ENCODE data around the gene SUGCT. TPM values are rescaled to one million over a fixed set of nuclear protein-coding genes. Genes with fewer than 3 reads are reported as not detected.

Gene SUGCT
- polyA plus RNA-seq, 1 of the 3 experiments (the other 2 are of a cell fraction), result 53.7 TPM

GRCh38 chr7:40402661-40403060, 267.9 kb downstream of the SUGCT start:
- POLR2A ChIA-PET, result no interaction called here
- no peaks in the 10 kb centered on the region for H3K4me1 ChIP-seq (ENCODE audit: control insufficient read depth in 1 of 2, insufficient read depth in 2 of 2, low read depth in 1 of 2, low read length in 1 of 2)
- 66% methylated on average over 5 of the region's 5 CpGs for WGBS (ENCODE audit: low lambda C conversion rate)
- no peaks in the 10 kb centered on the region for H3K9me2 ChIP-seq
- H3K4me2 ChIP-seq, result no peak overlapping the region
- no peaks in the 10 kb centered on the region for H3F3A ChIP-seq (replicated peaks; ENCODE audit: insufficient read depth)
- CTCF ChIA-PET, result no interaction called here
- H3K27me3 ChIP-seq (ENCODE audit: insufficient read depth), result no peaks in the 10 kb centered on the region
- no peak for DNase-seq
- H3K36me3 ChIP-seq (replicated peaks in 1 of 2; ENCODE audit: control insufficient read depth in 1 of 2, insufficient read depth in 2 of 2, low read length in 1 of 2), result no peaks in the 10 kb centered on the region
- no peak overlapping the region for H2AFZ ChIP-seq (ENCODE audit: low read depth)
- TF ChIP-seq FOXM1 (IDR thresholded peaks at IDR 0.05; ENCODE audit: low read depth), result no peak
- no peak for TF ChIP-seq NFIC (IDR thresholded peaks at IDR 0.05; ENCODE audit: borderline replicate concordance)
- TF ChIP-seq ELF1 (IDR thresholded peaks at IDR 0.05), result no peak
- no peak for TF ChIP-seq IRF3 (IDR thresholded peaks at IDR 0.05; ENCODE audit: low read depth, low read length)
- no peak for TF ChIP-seq ZBTB33 (IDR thresholded peaks at IDR 0.05; ENCODE audit: borderline replicate concordance, low read depth)
- no peak for TF ChIP-seq GATA2 (CRISPR knock-in tag; IDR thresholded peaks at IDR 0.05)
- TF ChIP-seq EZH2phosphoT487 (IDR thresholded peaks at IDR 0.05; ENCODE audit: borderline replicate concordance, low read depth), result no peak
- no peak for TF ChIP-seq GABPA (IDR thresholded peaks at IDR 0.05; ENCODE audit: low read depth)
- no peak overlapping the region for H3K9ac ChIP-seq
- no peaks in the 10 kb centered on the region for H4K20me1 ChIP-seq (ENCODE audit: insufficient read depth)
- no peak overlapping the region for H3K27ac ChIP-seq (ENCODE audit: low read depth in 2 of 2, low read length in 1 of 2)
- 0 out of 2 replicates have a peak, but pooled peaks cover 4% of the 10 kb centered on the region for H3K9me3 ChIP-seq
- no peak overlapping the region for H3K4me3 ChIP-seq (ENCODE audit: low read depth in 2 of 2, low read length in 1 of 2)
- H3K79me2 ChIP-seq (ENCODE audit: insufficient read depth), result no peaks in the 10 kb centered on the region

GRCh38 chr7:40403703-40404476, 269.1 kb downstream of the SUGCT start:
- Histone ChIP-seq H2AFZ (ENCODE audit: low read depth) (no peak overlapping the region), H3K79me2 (ENCODE audit: insufficient read depth) (no peaks in the 10 kb centered on the region), H3K4me2 (no peak overlapping the region), H3K27me3 (ENCODE audit: insufficient read depth) (no peaks in the 10 kb centered on the region), H3F3A (replicated peaks; ENCODE audit: insufficient read depth) (no peaks in the 10 kb centered on the region), H3K9me2 (no peaks in the 10 kb centered on the region), H3K36me3 (replicated peaks in 1 of 2; ENCODE audit: control insufficient read depth in 1 of 2, insufficient read depth in 2 of 2, low read length in 1 of 2) (no peaks in the 10 kb centered on the region), H3K9me3 (0 out of 2 replicates have a peak, but pooled peaks cover 4% of the 10 kb centered on the region), H3K4me1 (ENCODE audit: control insufficient read depth in 1 of 2, insufficient read depth in 2 of 2, low read depth in 1 of 2, low read length in 1 of 2) (no peaks in the 10 kb centered on the region), H3K27ac (ENCODE audit: low read depth in 2 of 2, low read length in 1 of 2) (no peak overlapping the region), H4K20me1 (ENCODE audit: insufficient read depth) (no peaks in the 10 kb centered on the region), H3K4me3 (ENCODE audit: low read depth in 2 of 2, low read length in 1 of 2) (no peak overlapping the region), H3K9ac (no peak overlapping the region)
- ChIA-PET POLR2A (no interaction called here), CTCF (interaction anchor here (0.7 kb wide), 1 partner anchor 591 kb away, joined by 3 read pairs; no protein-coding TSS in a partner anchor)
- no peak for DNase-seq
- 81% methylated on average over 3 of the region's 3 CpGs for WGBS (ENCODE audit: low lambda C conversion rate)
- TF ChIP-seq USF2 (IDR thresholded peaks at IDR 0.05; ENCODE audit: borderline replicate concordance, low read depth, low read length), result no peak
- no peak for TF ChIP-seq REST (IDR thresholded peaks at IDR 0.05; ENCODE audit: low read depth, low read length)
- TF ChIP-seq ZBTB33 (IDR thresholded peaks at IDR 0.05; ENCODE audit: borderline replicate concordance, low read depth), result no peak
- no peak for TF ChIP-seq POLR2AphosphoS5 (IDR thresholded peaks at IDR 0.05; ENCODE audit: low read depth, low read length)
- TF ChIP-seq RXRA (IDR thresholded peaks at IDR 0.05; ENCODE audit: borderline replicate concordance, low read depth), result no peak
- TF ChIP-seq GATA2 (CRISPR knock-in tag; IDR thresholded peaks at IDR 0.05), result no peak
- no peak for TF ChIP-seq YY1 (IDR thresholded peaks at IDR 0.05; ENCODE audit: low read depth)
- no peak for TF ChIP-seq JUND (IDR thresholded peaks at IDR 0.05)
- TF ChIP-seq CHD2 (IDR thresholded peaks at IDR 0.05; ENCODE audit: low read length, partially characterized antibody), result no peak

Measured in SK-N-SH (cell line).